ENCODE measurements around the gene HOXD3. TPM values are rescaled to one million over a fixed set of nuclear protein-coding genes. Genes with fewer than 3 reads are reported as not detected.

Gene HOXD3
- total RNA-seq, 1 donor, result 0.09 TPM

GRCh38 chr2:176136374-176137251 lies 20.5 kb upstream of the HOXD3 start:
- DNase-seq (ENCODE audit: low read depth), result no peak
- no peak for TF ChIP-seq CTCF (IDR thresholded peaks at IDR 0.05; ENCODE audit: insufficient read depth, low read length)
- H3K4me3 ChIP-seq (ENCODE audit: low read depth, low read length), result peak overlapping the region; percentile 17

- H3K4me3 ChIP-seq (ENCODE audit: low read depth, low read length), result no peak overlapping the region
- no peak for TF ChIP-seq CTCF (IDR thresholded peaks at IDR 0.05; ENCODE audit: insufficient read depth, low read length)
- no peak for DNase-seq (ENCODE audit: low read depth)
Observed at GRCh38 chr2:176137252-176137580, 19.9 kb upstream of the HOXD3 start.

- no peak overlapping the region for H3K4me3 ChIP-seq (ENCODE audit: low read depth, low read length)
- no peak for DNase-seq (ENCODE audit: low read depth)
- TF ChIP-seq CTCF (IDR thresholded peaks at IDR 0.05; ENCODE audit: insufficient read depth, low read length), result no peak
Observed at GRCh38 chr2:176137906-176138305, 19.2 kb upstream of the HOXD3 start.

- no peak overlapping the region for H3K4me3 ChIP-seq (ENCODE audit: low read depth, low read length)
- TF ChIP-seq CTCF (IDR thresholded peaks at IDR 0.05; ENCODE audit: insufficient read depth, low read length), result no peak
- no peak for DNase-seq (ENCODE audit: low read depth)
Observed at GRCh38 chr2:176138526-176138922, 18.6 kb upstream of the HOXD3 start.

- TF ChIP-seq CTCF (IDR thresholded peaks at IDR 0.05; ENCODE audit: insufficient read depth, low read length), result no peak
- DNase-seq (ENCODE audit: low read depth), result no peak
- no peak overlapping the region for H3K4me3 ChIP-seq (ENCODE audit: low read depth, low read length)
Observed at GRCh38 chr2:176138923-176139660, 18.0 kb upstream of the HOXD3 start.

GRCh38 chr2:176139661-176140512 lies 17.2 kb upstream of the HOXD3 start:
- peak overlapping the region; percentile 33 for H3K4me3 ChIP-seq (ENCODE audit: low read depth, low read length)
- DNase-seq (ENCODE audit: low read depth), result no peak
- TF ChIP-seq CTCF (IDR thresholded peaks at IDR 0.05; ENCODE audit: insufficient read depth, low read length), result no peak
